K562 (cell line): ENCODE measurements around the gene FOXL2NB. TPM values are rescaled to one million over a fixed set of nuclear protein-coding genes. Genes with fewer than 3 reads are reported as not detected.
A peak's percentile ranks its signal among the peaks of the same experiment; 100 is the strongest.

Experiments
- CREM ChIP-seq: IDR thresholded peaks from 2 replicates; pipeline ENCODE4 v1.6.1; 2014; ENCODE audit warnings: antibody characterized with exemption, low read depth
- FOXK1 ChIP-seq: sonication (generic); formaldehyde crosslinking; IDR thresholded peaks from 2 replicates; pipeline ENCODE4 v1.8.0; 2022; ENCODE audit warnings: missing genetic modification reagents, mild to moderate bottlenecking, borderline replicate concordance
- GTF2E2 ChIP-seq: fragments of 200-800 bp; sonication (Bioruptor generic); IDR thresholded peaks from 2 replicates; pipeline ENCODE4 v1.6.1; 2016; ENCODE audit warnings: missing genetic modification characterization, missing compliant biosample characterization
- KAT7 ChIP-seq: sonication (generic); formaldehyde crosslinking; IDR thresholded peaks from 2 replicates; pipeline ENCODE4 v1.8.0; 2022; ENCODE audit warnings: missing genetic modification reagents, mild to moderate bottlenecking, borderline replicate concordance
- NFIX ChIP-seq: fragments of 250-450 bp; sonication (Bioruptor Pico); IDR thresholded peaks from 2 replicates; pipeline ENCODE4 v1.4.0; 2020; ENCODE audit warnings: low read depth, mild to moderate bottlenecking, moderate library complexity
- NFXL1 ChIP-seq: fragments of 450-650 bp; formaldehyde crosslinking; IDR thresholded peaks from 2 replicates; pipeline ENCODE4 v1.4.0; 2021; ENCODE audit warnings: mild to moderate bottlenecking
- NR3C1 ChIP-seq: sonication (generic); formaldehyde crosslinking; IDR thresholded peaks from 2 replicates; pipeline ENCODE4 v1.8.1; 2022; ENCODE audit warnings: missing genetic modification reagents
- PHF8 ChIP-seq: fragments of 200-600 bp; sonication (generic); IDR thresholded peaks from 2 replicates; pipeline ENCODE4 v1.6.1; 2012; ENCODE audit warnings: mixed run types, mild to moderate bottlenecking, inconsistent platforms, low read length, moderate library complexity, borderline replicate concordance
- SAP30 ChIP-seq: fragments of 200-600 bp; sonication (generic); IDR thresholded peaks from 2 replicates; pipeline ENCODE4 v1.6.1; 2012; ENCODE audit warnings: borderline replicate concordance, low read depth, mild to moderate bottlenecking, moderate library complexity, low read length, control low read depth, inconsistent platforms; ENCODE audit not compliant: insufficient read depth, poor library complexity, severe bottlenecking
- SMAD2 ChIP-seq: fragments of 150-350 bp; IDR thresholded peaks from 2 replicates; pipeline ENCODE4 v1.6.1; 2014; ENCODE audit warnings: low read depth, mild to moderate bottlenecking, low read length
- SP1 ChIP-seq: sonication (generic); formaldehyde crosslinking; IDR thresholded peaks from 2 replicates; pipeline ENCODE4 v1.8.1; 2022; ENCODE audit warnings: mild to moderate bottlenecking, missing genetic modification reagents
- U2AF1 ChIP-seq: fragments of 200-400 bp; formaldehyde crosslinking; optimal IDR thresholded peaks from 2 replicates; pipeline ENCODE3; 2017; ENCODE audit warnings: mild to moderate bottlenecking, low read depth, low read length, moderate library complexity
- polyA plus RNA-seq, 8 experiments: library from polyadenylated mRNA; depleted of rRNA in 4 of 8; stranded (reverse) in 5 of 8; unstranded in 3 of 8; fragments of >200 nt; fragmentation: Nextera tagmentation in 2 of 8; fragmentation: Illumina TruSeq in 1 of 8; extraction: Ambion mirVana in 2 of 8; extraction: Trizol in 1 of 8; gene quantifications; 2 replicates each; pipeline versions ENCODE4 v1.2.1 to v1.2.3, GENCODE V29; 2011 to 2014; ENCODE audit warnings: inconsistent platforms in 1 of 8, missing spikeins in 1 of 8
- total RNA-seq, 7 experiments: library from RNA; depleted of rRNA in 6 of 7; stranded (reverse); fragments of >200 nt in 6 of 7; fragmentation: Illumina TruSeq in 2 of 7; extraction: Trizol in 2 of 7; gene quantifications; 2 replicates each; pipeline versions ENCODE4 v1.2.1 to v1.2.3, GENCODE V29; 2011 to 2021; ENCODE audit warnings: low replicate concordance in 1 of 7
- TF ChIP-seq, protein P1 (sequence below): fragments of 250-450 bp; sonication (Bioruptor Pico); IDR thresholded peaks from 2 replicates; pipeline ENCODE4 v1.4.0; 2020; ENCODE audit warnings: mild to moderate bottlenecking
- TF ChIP-seq, protein P2 (sequence below): fragments of 450-650 bp; IDR thresholded peaks from 2 replicates; pipeline ENCODE4 v1.6.1; 2016; ENCODE audit warnings: mild to moderate bottlenecking, moderate library complexity

The FOXL2NB gene
- total and polyA plus RNA-seq, 9 of the 15 experiments (the other 6 are each of a cell fraction or from before 2014, with no cell fraction given): 0.71 to 17.4 (median 9.0) TPM

- TF ChIP-seq SAP30 (peak; percentile 22), U2AF1 (no peak), FOXK1 (CRISPR knock-in tag) (0 out of 2 replicates have a peak, but pooled peaks have one; percentile 24), NFIX (CRISPR knock-in tag) (no peak), KAT7 (CRISPR knock-in tag) (no peak), SMAD2 (no peak), PHF8 (peak; percentile 46; the same call in 1 of the 2 replicates), NR3C1 (CRISPR knock-in tag) (no peak), GTF2E2 (tag) (no peak), CREM (peak; percentile 51), NFXL1 (no peak), SP1 (peak; percentile 68; the same call in 1 of the 2 replicates)
- TF ChIP-seq, protein P1, sequence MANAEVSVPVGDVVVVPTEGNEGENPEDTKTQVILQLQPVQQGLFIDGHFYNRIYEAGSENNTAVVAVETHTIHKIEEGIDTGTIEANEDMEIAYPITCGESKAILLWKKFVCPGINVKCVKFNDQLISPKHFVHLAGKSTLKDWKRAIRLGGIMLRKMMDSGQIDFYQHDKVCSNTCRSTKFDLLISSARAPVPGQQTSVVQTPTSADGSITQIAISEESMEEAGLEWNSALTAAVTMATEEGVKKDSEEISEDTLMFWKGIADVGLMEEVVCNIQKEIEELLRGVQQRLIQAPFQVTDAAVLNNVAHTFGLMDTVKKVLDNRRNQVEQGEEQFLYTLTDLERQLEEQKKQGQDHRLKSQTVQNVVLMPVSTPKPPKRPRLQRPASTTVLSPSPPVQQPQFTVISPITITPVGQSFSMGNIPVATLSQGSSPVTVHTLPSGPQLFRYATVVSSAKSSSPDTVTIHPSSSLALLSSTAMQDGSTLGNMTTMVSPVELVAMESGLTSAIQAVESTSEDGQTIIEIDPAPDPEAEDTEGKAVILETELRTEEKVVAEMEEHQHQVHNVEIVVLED (CRISPR knock-in tag): no peak
- TF ChIP-seq, protein P2, sequence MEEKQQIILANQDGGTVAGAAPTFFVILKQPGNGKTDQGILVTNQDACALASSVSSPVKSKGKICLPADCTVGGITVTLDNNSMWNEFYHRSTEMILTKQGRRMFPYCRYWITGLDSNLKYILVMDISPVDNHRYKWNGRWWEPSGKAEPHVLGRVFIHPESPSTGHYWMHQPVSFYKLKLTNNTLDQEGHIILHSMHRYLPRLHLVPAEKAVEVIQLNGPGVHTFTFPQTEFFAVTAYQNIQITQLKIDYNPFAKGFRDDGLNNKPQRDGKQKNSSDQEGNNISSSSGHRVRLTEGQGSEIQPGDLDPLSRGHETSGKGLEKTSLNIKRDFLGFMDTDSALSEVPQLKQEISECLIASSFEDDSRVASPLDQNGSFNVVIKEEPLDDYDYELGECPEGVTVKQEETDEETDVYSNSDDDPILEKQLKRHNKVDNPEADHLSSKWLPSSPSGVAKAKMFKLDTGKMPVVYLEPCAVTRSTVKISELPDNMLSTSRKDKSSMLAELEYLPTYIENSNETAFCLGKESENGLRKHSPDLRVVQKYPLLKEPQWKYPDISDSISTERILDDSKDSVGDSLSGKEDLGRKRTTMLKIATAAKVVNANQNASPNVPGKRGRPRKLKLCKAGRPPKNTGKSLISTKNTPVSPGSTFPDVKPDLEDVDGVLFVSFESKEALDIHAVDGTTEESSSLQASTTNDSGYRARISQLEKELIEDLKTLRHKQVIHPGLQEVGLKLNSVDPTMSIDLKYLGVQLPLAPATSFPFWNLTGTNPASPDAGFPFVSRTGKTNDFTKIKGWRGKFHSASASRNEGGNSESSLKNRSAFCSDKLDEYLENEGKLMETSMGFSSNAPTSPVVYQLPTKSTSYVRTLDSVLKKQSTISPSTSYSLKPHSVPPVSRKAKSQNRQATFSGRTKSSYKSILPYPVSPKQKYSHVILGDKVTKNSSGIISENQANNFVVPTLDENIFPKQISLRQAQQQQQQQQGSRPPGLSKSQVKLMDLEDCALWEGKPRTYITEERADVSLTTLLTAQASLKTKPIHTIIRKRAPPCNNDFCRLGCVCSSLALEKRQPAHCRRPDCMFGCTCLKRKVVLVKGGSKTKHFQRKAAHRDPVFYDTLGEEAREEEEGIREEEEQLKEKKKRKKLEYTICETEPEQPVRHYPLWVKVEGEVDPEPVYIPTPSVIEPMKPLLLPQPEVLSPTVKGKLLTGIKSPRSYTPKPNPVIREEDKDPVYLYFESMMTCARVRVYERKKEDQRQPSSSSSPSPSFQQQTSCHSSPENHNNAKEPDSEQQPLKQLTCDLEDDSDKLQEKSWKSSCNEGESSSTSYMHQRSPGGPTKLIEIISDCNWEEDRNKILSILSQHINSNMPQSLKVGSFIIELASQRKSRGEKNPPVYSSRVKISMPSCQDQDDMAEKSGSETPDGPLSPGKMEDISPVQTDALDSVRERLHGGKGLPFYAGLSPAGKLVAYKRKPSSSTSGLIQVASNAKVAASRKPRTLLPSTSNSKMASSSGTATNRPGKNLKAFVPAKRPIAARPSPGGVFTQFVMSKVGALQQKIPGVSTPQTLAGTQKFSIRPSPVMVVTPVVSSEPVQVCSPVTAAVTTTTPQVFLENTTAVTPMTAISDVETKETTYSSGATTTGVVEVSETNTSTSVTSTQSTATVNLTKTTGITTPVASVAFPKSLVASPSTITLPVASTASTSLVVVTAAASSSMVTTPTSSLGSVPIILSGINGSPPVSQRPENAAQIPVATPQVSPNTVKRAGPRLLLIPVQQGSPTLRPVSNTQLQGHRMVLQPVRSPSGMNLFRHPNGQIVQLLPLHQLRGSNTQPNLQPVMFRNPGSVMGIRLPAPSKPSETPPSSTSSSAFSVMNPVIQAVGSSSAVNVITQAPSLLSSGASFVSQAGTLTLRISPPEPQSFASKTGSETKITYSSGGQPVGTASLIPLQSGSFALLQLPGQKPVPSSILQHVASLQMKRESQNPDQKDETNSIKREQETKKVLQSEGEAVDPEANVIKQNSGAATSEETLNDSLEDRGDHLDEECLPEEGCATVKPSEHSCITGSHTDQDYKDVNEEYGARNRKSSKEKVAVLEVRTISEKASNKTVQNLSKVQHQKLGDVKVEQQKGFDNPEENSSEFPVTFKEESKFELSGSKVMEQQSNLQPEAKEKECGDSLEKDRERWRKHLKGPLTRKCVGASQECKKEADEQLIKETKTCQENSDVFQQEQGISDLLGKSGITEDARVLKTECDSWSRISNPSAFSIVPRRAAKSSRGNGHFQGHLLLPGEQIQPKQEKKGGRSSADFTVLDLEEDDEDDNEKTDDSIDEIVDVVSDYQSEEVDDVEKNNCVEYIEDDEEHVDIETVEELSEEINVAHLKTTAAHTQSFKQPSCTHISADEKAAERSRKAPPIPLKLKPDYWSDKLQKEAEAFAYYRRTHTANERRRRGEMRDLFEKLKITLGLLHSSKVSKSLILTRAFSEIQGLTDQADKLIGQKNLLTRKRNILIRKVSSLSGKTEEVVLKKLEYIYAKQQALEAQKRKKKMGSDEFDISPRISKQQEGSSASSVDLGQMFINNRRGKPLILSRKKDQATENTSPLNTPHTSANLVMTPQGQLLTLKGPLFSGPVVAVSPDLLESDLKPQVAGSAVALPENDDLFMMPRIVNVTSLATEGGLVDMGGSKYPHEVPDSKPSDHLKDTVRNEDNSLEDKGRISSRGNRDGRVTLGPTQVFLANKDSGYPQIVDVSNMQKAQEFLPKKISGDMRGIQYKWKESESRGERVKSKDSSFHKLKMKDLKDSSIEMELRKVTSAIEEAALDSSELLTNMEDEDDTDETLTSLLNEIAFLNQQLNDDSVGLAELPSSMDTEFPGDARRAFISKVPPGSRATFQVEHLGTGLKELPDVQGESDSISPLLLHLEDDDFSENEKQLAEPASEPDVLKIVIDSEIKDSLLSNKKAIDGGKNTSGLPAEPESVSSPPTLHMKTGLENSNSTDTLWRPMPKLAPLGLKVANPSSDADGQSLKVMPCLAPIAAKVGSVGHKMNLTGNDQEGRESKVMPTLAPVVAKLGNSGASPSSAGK: peak; percentile 84
These were observed 10.9 kb upstream of the FOXL2NB start (continued) for GRCh38 chr3:138935863-138936740.
